ELF-1 (cell line): ENCODE data around the gene IFNL3.
"Not testable (repeated sequence)": the region's sequence is repeated elsewhere in the genome, so short reads cannot be mapped to it uniquely, and the experiment has no call there.

Experiments used
- DNase-seq: peaks from one replicate; pipeline ENCODE4 v3.0.0-alpha.2; 2016; ENCODE audit warnings: low read depth, low spot score

The IFNL3 gene

DNA sequence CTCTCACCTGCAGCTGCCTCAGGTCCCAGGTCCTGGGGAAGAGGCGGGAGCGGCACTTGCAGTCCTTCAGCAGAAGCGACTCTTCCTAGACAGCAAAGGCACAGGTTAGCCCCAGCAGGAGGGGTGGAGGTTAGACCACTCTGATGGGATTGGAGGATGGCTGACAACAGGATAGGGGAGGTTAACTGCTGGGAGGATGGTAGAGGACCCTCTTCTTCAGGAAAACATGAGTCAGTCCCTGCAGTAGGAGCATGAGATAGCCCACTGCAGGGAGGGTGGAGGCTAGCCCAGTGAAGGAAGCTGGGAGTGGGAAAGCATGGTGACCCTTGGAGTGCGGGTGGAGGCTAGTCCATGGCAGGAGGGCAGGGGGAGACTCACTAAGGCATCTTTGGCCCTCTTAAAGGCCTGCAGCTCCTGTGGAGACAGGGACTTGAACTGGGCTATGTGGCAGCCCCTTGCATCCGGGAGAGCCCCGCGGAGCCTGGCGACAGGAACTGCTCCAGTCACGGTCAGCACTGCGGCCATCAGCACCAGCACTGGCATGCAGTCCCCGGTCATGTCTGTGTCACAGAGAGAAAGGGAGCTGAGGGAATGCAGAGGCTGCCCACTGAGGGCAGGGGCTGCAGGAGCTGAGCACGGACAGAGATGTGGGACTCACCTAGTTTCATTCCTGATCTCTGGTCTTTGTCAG is at the start of gene IFNL3:
TSS of gene IFNL3 (minus strand) at position 597 of the 691 bp plus-strand sequence. CDS start at position 558, 39 bp downstream.
- DNase-seq, result not testable (repeated sequence)

DNA sequence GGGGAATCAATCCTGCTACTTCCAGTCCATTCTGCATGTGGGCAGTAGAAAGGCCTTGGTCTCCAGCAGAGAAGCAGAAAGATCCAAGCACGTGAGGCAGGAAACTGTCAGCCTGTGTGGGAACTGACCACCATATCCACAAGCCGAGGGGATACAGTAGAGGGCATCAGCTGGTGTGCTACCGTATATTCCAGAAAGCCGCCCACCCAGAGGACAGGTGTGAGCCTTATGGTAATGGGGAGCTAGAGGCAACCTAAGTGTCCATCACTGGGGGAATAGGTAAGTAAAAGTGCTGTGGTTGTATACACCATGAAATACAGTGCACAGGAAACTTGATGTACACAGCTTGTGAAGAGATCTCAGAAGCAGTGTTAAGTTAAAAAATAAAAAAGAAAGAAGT is 48.6 kb upstream of the IFNL3 start:
- DNase-seq, result no peak

DNA sequence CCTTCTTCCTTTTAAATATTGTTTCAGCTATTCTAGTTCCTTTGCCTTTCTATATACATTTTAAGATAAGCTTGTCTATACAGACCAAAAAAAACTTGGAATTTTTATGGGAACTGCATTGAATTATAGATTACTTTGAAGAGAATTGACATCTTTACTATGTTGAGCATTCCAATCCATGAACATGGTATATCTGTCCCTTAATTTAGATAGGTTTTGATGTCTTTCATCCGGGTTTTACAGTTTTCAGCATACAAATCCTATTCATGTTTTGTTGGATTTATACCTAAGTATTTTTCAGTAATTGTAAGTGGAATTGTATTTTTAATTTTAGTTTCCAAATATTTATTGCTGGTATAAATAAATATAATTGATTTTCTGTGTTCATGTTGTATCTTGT is 39.2 kb upstream of the IFNL3 start:
- DNase-seq, result no peak

DNA sequence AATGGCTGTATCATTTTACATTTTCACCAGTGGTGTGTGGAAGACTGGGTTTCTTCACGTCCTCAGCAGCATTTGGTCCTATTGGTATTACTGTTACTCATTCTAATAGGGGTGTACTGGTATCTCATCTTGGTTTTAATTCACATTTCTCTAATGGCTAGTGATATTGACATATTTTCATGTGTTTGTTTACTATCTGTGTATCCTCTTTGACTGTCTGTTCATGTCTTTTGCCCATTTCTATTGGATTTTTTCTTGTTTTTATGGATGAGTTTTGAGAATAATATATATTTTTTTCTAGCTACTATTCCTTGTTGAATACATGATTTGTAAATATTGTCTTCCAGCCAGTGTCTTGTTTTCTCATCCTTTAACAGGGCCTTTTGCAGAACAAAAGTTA is 37.2 kb upstream of the IFNL3 start:
- no peak for DNase-seq

DNA sequence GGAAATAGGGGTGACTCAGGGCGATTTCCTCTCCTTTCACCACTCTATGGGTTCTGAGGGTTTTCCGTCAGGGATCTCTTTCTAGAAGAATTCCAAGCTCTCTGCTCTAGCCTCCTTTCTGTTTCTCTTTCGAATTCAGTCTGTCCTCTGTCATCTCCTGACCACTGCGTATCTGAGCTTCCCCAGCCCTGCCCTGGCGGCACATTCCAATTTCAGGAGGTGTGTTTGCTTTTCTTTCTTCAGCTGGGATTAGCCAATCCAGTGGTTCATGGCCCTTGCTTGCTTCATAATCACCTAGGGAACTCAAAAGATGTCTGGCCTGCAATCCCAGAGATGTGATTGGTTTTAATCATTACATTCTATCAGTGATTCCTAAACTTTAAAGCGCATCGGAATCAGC is 32.8 kb upstream of the IFNL3 start:
- peak; percentile 20 for DNase-seq

DNA sequence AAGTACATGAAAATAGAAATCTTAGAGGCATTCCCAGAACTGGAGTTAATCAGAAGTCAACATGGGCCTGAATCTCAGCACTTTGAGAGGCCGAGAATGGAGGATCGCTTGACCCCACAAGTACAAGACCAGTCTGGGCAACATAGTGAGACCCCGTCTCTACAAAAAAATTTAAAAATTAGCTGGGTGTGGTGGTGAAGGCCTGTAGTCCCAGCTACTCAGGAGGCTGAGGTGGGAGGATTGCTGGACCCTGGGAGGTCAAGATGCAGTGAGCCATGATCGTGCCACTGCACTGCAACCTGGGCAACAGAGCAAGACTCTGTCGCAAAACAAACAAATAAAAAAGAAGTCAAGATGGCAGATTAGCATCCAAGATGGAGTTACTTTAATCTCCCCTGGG is 31.9 kb upstream of the IFNL3 start:
- no peak for DNase-seq

DNA sequence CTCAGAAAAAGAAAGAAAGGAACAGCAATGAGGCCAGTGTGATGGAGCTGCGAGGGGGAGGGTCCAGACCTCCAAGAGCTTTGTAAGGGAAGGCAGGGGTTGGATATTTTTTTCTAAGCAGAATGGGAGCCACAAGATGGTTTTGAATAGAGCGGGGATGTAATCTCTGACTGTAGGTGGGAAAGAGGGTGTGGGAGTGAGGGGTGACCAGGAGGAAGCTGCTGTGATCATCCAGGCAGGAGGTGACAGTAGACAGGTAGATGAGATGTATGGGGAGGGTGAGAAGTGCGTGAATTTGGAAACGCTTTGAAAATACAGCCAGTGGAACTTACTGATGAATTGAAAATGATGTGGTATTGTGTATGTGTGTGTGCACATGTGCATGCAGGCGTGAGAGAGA is 30.8 kb upstream of the IFNL3 start:
- no peak for DNase-seq

DNA sequence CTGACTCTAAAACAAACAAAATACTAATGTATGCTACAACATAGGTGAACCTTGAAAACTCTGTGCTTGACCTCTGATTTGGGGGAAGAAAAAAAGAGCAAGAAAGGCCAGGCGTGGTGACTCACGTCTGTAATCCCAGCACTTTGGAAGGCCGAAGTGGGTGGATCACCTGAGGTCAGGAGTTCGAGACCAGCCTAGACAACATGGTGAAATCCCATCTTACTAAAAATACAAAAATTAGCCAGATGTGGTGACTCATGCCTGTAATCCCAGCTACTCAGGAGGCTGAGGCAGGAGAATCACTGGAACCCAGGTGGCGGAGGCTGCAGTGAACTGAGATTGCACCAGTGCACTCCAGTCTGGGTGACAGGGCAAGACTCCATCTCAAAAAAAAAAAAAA is 29.1 kb upstream of the IFNL3 start:
- not testable (repeated sequence) for DNase-seq

DNA sequence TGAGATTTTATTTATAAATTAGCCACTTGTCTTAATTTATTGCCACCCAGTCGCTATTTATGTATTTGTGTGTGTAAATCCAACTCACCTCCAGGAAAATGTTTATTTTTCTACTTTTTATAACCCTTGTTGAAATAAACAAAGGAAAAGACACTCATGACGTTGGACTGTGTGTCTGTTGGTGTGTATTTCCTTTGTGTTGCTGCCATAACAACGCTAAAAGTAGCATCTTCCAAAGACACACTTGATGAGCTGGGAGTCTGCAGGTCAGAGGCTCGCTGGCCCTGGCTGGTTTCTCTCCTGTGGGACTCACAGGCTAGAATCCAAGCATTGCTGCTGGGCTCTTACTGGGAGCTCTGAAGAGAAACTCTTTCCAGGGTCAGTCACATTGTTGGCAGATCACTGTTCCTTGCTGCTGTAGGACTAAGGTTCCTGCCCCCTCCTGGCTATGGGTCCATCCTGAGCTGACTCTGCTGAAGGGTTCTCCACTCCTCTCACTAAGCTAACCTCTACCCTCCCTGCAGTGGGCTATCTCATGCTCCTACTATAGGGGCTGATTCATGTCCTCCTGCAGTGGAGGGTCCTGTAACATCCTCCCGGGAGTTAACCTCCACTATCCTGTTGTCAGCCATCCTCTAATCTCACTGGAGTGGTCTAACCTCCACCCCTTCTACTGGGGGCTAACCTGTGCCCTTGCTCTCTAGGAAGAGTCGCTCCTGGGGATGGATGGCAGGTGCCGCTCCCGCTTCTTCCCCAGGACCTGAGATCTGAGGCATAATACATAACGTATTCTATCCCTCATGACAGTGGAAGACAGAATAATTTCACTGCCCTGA is 25.4 kb upstream of the IFNL3 start:
- no peak for DNase-seq

DNA sequence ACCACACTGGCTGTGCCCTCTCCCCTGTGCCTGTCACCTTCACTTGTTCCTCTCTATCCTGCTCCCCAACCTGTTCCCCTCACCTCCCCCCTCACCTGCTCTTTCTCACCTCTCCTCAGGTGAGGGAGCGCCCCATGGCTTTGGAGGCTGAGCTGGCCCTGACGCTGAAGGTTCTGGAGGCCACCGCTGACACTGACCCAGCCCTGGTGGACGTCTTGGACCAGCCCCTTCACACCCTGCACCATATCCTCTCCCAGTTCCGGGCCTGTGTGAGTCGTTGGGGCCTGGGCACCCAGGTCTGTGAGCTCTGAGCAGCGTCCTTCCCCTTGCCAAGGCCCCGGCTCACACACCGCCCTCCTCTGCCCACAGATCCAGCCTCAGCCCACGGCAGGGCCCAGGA is 24.6 kb upstream of the IFNL3 start:
- not testable (repeated sequence) for DNase-seq

DNA sequence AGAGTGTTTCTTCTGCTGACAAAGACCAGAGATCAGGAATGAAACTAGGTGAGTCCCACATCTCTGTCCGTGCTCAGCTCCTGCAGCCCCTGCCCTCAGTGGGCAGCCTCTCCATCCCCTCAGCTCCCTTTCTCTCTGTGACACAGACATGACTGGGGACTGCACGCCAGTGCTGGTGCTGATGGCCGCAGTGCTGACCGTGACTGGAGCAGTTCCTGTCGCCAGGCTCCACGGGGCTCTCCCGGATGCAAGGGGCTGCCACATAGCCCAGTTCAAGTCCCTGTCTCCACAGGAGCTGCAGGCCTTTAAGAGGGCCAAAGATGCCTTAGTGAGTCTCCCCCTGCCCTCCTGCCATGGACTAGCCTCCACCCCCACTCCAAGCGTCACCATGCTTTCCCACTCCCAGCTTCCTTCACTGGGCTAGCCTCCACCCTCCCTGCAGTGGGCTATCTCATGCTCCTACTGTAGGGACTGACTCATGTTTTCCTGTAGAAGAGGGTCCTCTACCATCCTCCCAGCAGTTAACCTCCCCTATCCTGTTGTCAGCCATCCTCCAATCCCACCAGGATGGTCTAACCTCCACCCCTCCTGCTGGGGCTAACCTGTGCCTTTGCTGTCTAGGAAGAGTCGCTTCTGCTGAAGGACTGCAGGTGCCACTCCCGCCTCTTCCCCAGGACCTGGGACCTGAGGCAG is 23.9 kb upstream of the IFNL3 start:
- not testable (repeated sequence) for DNase-seq

DNA sequence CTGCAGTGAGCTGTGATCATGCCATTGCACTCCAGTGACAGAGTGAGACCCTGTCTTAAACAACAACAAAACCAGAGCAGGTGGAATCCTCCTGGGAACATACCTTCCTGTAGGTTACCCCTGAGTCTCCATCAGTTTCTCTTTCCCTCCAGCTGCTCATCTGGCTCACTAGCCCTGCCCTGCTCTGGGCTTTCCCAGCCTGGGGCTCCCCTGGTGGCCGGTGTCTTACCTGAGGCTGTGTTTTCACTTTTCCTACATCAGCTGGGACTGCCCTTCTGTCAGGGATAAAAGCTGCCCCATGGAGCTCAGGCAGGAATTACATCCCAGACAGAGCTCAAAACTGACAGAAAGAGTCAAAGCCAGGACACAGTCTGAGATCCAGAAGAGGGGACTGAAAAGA is 23.3 kb upstream of the IFNL3 start, which contains the start of gene IFNL2:
TSS of gene IFNL2 (plus strand) at position 312 of the 400 bp plus-strand sequence. CDS start 173 bp downstream, outside the sequence.
- DNase-seq, result not testable (repeated sequence)

DNA sequence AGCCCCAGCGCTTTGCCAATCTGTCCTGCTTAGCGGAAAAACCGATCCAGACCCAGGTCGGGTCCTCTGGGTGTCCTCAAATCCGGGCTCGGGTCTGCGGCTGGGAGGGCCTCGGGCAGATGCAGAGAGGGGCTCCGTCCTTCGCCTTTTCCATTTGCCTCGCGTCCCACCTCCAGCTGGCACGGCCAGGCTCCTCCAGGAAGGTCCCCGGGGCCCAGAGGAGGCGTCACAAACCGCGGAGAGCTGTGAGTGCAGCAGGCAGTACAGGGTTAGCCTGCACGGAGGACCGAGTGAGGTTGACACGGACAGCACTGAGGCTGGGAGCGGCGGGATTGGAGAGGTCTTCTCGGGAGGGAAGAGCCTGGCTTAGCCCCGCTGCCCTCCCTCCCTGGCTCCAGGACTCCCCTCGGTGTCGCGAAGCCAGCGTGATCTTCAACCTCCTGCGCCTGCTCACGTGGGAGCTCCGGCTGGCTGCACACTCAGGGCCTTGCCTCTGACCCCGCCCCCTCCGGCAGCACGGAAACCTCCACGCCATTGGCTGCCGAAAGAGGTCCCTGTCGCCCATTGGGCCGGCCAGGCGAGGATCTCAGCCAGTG is 20.6 kb upstream of the IFNL3 start:
- DNase-seq, result peak; percentile 36

DNA sequence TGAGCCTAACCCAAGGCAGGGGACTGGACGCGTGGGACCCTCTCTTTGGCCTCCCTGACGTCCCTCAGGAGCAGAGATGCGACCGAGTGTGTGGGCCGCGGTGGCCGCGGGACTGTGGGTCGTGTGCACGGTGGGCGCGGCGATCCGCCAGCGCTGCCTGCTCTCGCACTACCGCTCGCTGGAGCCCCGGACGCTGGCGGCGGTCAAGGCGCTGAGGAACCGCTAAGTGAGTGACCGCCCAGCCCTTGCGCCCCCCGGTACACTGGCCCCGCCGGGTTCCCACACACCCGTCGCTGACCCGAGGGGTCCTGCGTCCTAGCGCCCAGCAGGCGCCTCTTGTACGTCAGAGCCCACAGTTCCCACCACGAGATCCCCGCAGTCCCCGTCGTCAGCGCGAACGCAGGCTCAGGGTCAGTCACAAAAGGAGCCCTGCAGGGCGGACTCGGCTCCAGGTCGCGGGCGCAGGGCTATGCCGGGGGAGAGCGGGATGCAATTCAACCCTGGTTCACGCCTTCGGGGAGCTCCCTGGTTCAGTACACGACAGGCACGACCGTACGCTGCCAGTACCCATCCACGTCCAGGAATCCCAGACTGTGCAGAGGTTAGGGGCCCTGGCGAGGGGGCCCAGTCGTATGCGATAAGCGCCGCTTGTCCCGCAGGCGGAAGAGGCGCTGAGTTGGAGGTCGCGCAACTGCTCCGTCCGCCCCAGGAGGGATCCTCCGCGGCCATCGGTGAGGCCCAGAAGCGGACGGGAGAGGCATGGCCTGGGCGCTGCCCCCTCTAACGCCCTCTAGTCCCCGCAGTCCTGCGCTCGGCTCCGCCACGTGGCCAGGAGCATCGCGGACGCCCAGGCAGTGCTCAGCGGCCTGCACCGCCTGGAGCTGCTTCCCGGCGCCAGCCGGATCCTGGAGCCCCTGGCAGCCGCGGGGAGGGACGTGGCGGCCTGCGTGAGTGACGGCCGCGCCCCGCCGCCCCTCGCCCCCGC is 19.8 kb upstream of the IFNL3 start:
- peak; percentile 67 for DNase-seq

DNA sequence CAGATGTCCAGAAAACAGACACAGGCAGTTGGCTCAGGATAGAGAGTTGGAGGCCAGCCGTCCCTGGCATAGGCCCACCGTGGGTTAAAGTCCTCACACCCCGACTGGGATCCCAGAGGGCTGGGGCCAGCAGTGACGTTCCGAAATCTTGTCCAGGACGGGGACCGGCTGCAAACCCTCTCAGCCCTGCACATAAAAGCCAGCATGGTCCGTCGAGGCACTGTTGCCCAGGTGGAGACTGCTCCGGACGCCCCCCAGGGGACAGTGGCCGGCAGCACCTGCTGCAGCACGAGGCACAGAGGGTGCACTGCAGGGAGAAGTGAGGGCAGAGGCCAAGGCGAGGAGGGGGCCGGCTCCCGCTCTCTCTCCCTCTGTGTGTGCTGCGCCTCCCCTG is 19.1 kb upstream of the IFNL3 start:
- peak; percentile 31 for DNase-seq

DNA sequence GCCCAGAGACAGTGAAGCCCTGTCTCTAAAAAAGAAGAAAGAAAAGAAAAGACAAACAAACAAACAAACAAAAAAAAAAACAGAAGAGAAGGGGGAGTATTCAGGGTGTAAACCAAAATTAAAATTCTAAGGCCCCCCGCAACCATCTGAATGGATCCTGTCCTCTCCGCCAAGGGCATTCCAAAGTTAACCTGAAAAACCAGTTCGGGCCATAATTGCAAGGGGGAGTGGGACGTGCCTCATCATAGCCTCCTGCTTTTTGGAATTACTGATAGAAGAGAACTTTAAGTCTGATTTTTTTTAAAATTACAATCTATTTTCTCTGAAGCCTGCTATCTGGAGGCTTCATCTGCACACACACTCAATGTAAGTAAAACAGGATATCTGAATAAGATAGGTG is 17.7 kb upstream of the IFNL3 start:
- peak; percentile 21 for DNase-seq

DNA sequence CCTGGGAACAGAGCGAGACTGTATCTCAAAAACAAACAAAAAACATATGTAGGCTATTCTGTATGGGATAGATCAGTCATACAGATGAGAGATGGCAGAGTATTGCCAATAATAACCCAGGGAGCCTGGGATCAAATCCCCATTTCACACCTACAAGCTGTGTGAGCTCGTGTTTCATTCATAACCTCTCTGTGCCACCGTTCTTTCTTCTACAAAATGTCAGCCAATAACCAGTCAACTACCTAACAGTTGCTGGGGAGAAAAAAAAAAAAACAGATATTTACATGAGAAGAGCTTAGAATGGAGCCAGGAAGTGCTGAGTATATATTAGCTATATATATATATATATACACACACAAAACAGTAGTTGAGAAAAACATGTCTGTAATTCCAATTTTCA is 16.9 kb upstream of the IFNL3 start:
- no peak for DNase-seq

DNA sequence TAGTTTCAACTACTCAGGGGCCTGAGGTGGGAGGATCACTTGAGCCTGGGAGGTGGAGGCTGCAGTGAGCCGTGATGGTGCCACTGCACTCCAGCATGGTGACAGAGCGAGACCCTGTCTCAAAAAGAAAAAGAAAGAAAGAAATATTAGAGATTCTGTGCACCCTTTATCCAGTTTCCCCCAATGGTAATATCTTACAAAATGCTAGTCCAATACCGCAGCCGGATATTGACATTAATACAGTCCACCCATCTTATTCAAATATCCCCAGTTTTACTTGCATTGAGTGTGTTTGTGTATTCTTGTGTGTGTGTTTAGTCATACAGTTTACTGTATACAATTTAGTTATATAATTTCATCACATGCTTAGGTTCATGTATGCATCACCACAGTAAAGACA is 12.4 kb upstream of the IFNL3 start:
- no peak for DNase-seq

DNA sequence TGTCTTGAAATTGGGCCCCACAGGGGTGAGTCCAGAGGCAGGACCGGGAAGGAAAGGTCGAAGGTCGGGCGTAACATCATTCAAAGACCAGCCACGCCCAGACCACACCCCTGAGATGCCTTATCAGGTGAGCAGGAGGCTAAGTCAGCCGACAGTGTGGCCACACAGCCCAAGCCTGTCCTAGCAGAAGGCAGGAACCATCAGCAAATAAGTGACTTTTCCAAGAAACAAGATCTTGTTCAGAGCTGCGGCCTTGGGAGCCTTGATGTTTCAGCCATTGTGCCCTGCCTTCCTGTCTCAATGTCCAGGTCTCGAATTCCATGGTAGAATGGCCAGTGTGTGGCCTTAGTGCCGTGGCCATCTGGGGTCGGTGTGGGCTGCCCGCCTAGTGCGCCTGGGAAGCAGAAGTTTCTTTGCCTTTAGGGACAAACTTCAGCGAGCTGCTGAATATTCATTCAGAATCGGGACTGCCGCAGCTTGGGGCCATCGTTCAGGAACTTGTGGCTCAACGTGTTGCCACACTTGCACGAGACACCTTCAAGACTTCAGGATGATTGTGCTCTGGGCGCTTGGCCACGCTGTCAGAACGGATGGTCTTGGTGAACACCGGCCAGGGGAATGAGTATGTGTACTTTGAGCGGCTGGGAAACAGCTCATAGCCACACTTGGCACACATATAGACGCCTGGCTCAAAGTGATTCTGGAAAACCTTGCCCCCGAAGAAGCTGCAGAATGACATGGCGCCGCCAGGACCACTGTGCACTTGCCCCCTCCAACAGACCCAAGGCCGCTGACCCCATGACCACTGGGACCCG is 9.9 kb upstream of the IFNL3 start:
- no peak for DNase-seq
